Stomach (tissue), 9 donors: ENCODE data around the gene PLIN3. TPM values are rescaled to one million over a fixed set of nuclear protein-coding genes. Genes with fewer than 3 reads are reported as not detected.
A peak's percentile ranks its signal among the peaks of the same experiment; 100 is the strongest.
"Not testable (repeated sequence)": the region's sequence is repeated elsewhere in the genome, so short reads cannot be mapped to it uniquely, and the experiment has no call there.

Experiments used
- DNase-seq, 2 donors: peaks; one replicate each; pipeline versions ENCODE4 v3.0.0 to v3.0.0-alpha.2; 2013 to 2019
- H3K27ac ChIP-seq, 5 donors: fragments of 200-600 bp in 4 of 5; sonication (generic) in 4 of 5; one replicate each; pipeline ENCODE4 v1.5.1; 2013 to 2019; ENCODE audit warnings: mild to moderate bottlenecking in 1 of 5, moderate library complexity in 1 of 5
- H3K27me3 ChIP-seq, 3 donors: fragments of 200-600 bp; sonication (generic); one replicate each; pipeline ENCODE4 v1.5.1; 2017 to 2019; ENCODE audit warnings: mixed run types in 1 of 3
- H3K36me3 ChIP-seq, 4 donors: fragments of 200-600 bp; sonication (generic); 1 replicate in 3 of 4; 2 replicates in 1 of 4; pipeline ENCODE4 v1.5.1; 2016 to 2019
- H3K4me1 ChIP-seq, 4 donors: fragments of 200-600 bp; sonication (generic); one replicate each; pipeline ENCODE4 v1.5.1; 2016 to 2019
- H3K4me3 ChIP-seq, 4 donors: fragments of 200-600 bp; sonication (generic) in 3 of 4; one replicate each; pipeline ENCODE4 v1.5.1; 2016 to 2019; ENCODE audit warnings: mild to moderate bottlenecking in 1 of 4
- H3K9me3 ChIP-seq, 4 donors: fragments of 200-600 bp; sonication (generic); one replicate each; pipeline ENCODE4 v1.5.1; 2016 to 2019
- CTCF ChIP-seq, 7 experiments: fragments of 450-650 bp in 4 of 7; fragments of 200-600 bp in 3 of 7; sonication (generic) in 3 of 7; IDR thresholded peaks; one replicate each; pipeline ENCODE4 v1.5.1; 2016 to 2019; ENCODE audit warnings: antibody characterized with exemption in 7 of 7, control low read depth in 2 of 7, mild to moderate bottlenecking in 1 of 7
- EP300 ChIP-seq: sonication (generic); formaldehyde crosslinking; IDR thresholded peaks from one replicate; pipeline ENCODE4 v1.6.1; 2017; ENCODE audit warnings: antibody characterized with exemption
- POLR2A ChIP-seq, 4 donors: fragments of 450-650 bp; IDR thresholded peaks; one replicate each; pipeline ENCODE4 v1.6.1; 2016; ENCODE audit warnings: antibody characterized with exemption in 4 of 4, control low read depth in 2 of 4, mild to moderate bottlenecking in 1 of 4, moderate library complexity in 1 of 4
- POLR2AphosphoS5 ChIP-seq, 3 donors: sonication (generic); formaldehyde crosslinking; IDR thresholded peaks; one replicate each; pipeline ENCODE4 v1.6.1; 2016; ENCODE audit warnings: antibody characterized with exemption in 3 of 3
- WGBS, 5 donors: extraction: QIAGEN DNeasy Blood & Tissue Kit in 3 of 5; methylation state at CpG; one replicate each; pipeline versions ENCODE4 v1.1.5 to v1.1.7; 2013 to 2018; 5-methylcytosine and 5-hydroxymethylcytosine counted together
- intact Hi-C: fragments of 100-400 bp; cut with DNase I; formaldehyde crosslinking; loops from one replicate; pipeline ENCODE4 v1.15.1; 2023; ENCODE audit warnings: low total_unique reads
- polyA plus RNA-seq, 3 donors: library from polyadenylated mRNA; stranded (reverse); fragments of 200-250 nt; gene quantifications; one replicate each; pipeline ENCODE4 v1.2.3, GENCODE V29; 2013
- total RNA-seq, 5 donors: library from RNA; depleted of rRNA; stranded (reverse); fragments of >200 nt; gene quantifications; one replicate each; pipeline versions ENCODE4 v1.1.0 to v1.2.3, GENCODE V29; 2014 to 2016
- donor health status: healthy with polysubstance abuse.
- donor health status: Bipolar disorder and iron deficiency.
- donor health status: healthy.

PLIN3 gene
- total and polyA plus RNA-seq, 8 donors = 8.9 to 55.3 (median 27.8) TPM

DNA sequence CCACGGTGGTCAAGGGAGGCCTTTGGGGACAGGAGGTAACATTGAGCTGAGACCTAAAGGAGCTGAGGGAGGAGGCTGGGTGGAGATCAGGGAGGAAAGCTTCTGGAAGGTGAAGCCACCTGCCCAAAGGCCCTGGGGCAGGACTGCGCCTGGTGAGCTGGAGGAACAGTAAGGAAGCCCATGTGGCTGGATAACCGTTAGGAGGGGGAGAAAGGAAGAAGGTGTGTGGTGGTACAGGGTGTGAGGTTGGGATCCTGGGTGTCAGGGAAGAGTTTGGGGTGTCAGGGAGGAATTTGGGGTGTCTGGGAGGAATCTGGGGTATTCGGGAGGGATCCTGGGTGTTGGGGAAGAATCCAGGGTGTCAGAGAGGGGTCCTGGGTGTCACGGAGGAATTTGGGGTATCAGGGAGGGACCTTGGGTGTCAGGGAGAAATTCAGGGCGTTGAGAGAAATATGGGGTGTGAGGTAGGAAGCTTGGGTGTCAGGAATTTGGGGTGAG, 36.6 kb downstream of the PLIN3 start:
- H3K9me3 ChIP-seq = no peaks in the 10 kb centered on the region
- TF ChIP-seq CTCF (IDR thresholded peaks at IDR 0.05) (no peak), POLR2A (IDR thresholded peaks at IDR 0.05) (no peak), POLR2AphosphoS5 (IDR thresholded peaks at IDR 0.05) (no peak), EP300 (no peak)
- 36 to 45% (median 41%) methylated on average over 6 of the region's 6 CpGs for WGBS, 5 donors

DNA sequence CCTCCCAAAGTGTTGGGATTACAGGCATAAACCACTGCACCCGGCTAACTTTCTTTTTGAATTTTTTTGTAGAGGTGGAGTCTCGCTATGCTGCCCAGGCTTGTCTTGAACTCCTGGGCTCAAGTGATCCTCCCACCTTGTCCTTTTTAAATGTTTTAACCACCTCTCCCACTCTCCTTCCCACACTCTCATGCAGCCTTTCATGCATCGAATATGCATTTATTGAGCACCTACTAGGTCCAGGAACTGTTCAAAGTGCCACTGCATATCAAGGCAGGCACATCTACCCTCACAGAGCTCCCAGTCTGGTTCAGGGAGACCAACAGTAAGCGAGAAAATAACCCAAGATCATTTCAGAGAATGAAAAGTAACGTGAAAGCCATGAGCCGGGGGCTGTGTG, 37.1 kb downstream of the PLIN3 start:
- TF ChIP-seq CTCF (IDR thresholded peaks at IDR 0.05) (no peak), POLR2A (IDR thresholded peaks at IDR 0.05) (no peak), EP300 (no peak), POLR2AphosphoS5 (IDR thresholded peaks at IDR 0.05) (no peak)
- peaks cover 0 to 7% (median 6%) of the 10 kb centered on the region in 4 donors for H3K36me3 ChIP-seq
- H3K4me3 ChIP-seq = peak overlapping the region; percentile 70 to 93 (median 86)
- 78 to 82% (median 80%) methylated on average over 6 of the region's 6 CpGs for WGBS, 5 donors
- DNase-seq = no peak
- peak overlapping the region; percentile 93 to 97 (median 96) for H3K27ac ChIP-seq
- no peaks in the 10 kb centered on the region for H3K27me3 ChIP-seq
- H3K4me1 ChIP-seq = peaks cover 22 to 50% (median 34%) of the 10 kb centered on the region in 4 donors
- intact Hi-C loops = no loop called here
- H3K9me3 ChIP-seq = no peaks in the 10 kb centered on the region

More for the DNA sequence above, 36.6 kb downstream of the PLIN3 start:
- DNase-seq = no peak
- peaks cover 22 to 50% (median 34%) of the 10 kb centered on the region in 4 donors for H3K4me1 ChIP-seq
- peak overlapping the region; percentile 70 to 93 (median 86) for H3K4me3 ChIP-seq
- H3K27me3 ChIP-seq = no peaks in the 10 kb centered on the region
- intact Hi-C loops = no loop called here
- H3K27ac ChIP-seq = peak overlapping the region; percentile 93 to 97 (median 96)
- H3K36me3 ChIP-seq = peaks cover 0 to 2% (median 1%) of the 10 kb centered on the region in 4 donors

DNA sequence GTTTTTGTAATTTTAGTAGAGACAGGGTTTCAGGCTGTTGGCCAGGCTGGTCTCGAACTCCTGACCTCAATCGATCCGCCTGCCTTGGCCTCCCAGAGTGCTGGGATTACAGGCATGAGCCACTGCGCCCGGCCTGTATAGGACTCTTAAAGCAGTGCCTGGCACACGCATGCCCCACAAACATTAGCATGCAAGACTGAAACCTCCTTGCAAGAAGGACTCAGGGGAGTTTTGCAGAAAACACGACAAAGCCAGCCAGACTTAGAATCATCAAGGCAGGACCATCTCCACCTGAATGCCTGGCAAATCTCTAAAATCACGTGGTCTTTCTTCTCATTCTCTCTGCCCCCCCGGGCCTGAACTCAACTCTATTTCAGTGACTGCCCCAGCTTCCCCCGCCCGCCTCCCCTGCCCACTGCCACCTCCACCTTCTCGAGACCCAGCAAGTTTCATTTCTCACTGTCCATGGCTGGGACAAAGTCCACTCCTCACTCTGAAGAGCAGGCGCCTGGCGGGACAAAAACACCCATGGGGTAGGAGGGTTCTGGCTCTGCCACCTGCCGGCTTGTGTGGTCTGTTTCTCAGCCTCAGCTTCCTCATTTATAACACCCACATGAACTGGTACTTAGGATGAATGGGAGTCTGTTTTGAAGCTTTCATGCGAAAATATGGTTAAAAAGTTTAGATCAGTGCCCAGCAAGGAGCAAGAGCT, 38.3 kb downstream of the PLIN3 start:
- WGBS, 5 donors = 25 to 49% (median 32%) methylated on average over 15 to 16 of the region's 16 CpGs
- Histone ChIP-seq H3K27ac (peak overlapping the region; percentile 79 to 97 (median 94)), H3K27me3 (no peaks in the 10 kb centered on the region), H3K4me3 (peak overlapping the region in 3 of 4 donors; percentile 70 to 86 (median 85)), H3K4me1 (peaks cover 22 to 50% (median 34%) of the 10 kb centered on the region in 4 donors), H3K9me3 (no peaks in the 10 kb centered on the region), H3K36me3 (peaks cover 0 to 17% (median 12%) of the 10 kb centered on the region in 4 donors)
- TF ChIP-seq CTCF (IDR thresholded peaks at IDR 0.05) = peak in 2 of 7 experiments; percentile 15 to 33
- no peak for TF ChIP-seq POLR2A (IDR thresholded peaks at IDR 0.05)
- intact Hi-C loops = no loop called here
- peak; percentile 61 to 71 for DNase-seq

- H3K4me1 ChIP-seq = peaks cover 9 to 28% (median 14%) of the 10 kb centered on the region in 4 donors
- H3K36me3 ChIP-seq = peaks cover 0 to 51% (median 31%) of the 10 kb centered on the region in 4 donors
- H3K27ac ChIP-seq = no peak overlapping the region
- DNase-seq = no peak
- WGBS, 5 donors = 76 to 97% (median 85%) methylated on average over 6 of the region's 6 CpGs
- no peaks in the 10 kb centered on the region for H3K9me3 ChIP-seq
- H3K27me3 ChIP-seq = no peaks in the 10 kb centered on the region
- TF ChIP-seq CTCF (IDR thresholded peaks at IDR 0.05) = no peak
- no peak for TF ChIP-seq POLR2A (IDR thresholded peaks at IDR 0.05)
- TF ChIP-seq POLR2AphosphoS5 (IDR thresholded peaks at IDR 0.05) = no peak
- TF ChIP-seq EP300 = no peak
- intact Hi-C loops = no loop called here
- H3K4me3 ChIP-seq = no peak overlapping the region
These were observed 43.9 kb downstream of the PLIN3 start for GRCh38 chr19:4823577-4823976.

GRCh38 chr19:4822354-4822753, 45.1 kb downstream of the PLIN3 start:
- 96 to 98% (median 96%) methylated on average over 7 of the region's 7 CpGs for WGBS, 5 donors

More at GRCh38 chr19:4822354-4822753, 45.1 kb downstream of the PLIN3 start:
- H3K9me3 ChIP-seq, H3K4me3 ChIP-seq, H3K27me3 ChIP-seq, intact Hi-C loops, H3K27ac ChIP-seq, DNase-seq: not testable (repeated sequence)
- peaks cover 16 to 28% (median 17%) of the 10 kb centered on the region in 4 donors for H3K4me1 ChIP-seq
- H3K36me3 ChIP-seq = peaks cover 10 to 63% (median 43%) of the 10 kb centered on the region in 4 donors
